CD1c-positive myeloid dendritic cell (primary cell): ENCODE measurements around the gene IFT20.
A peak's percentile ranks its signal among the peaks of the same experiment; 100 is the strongest.
"Not testable (repeated sequence)": the region's sequence is repeated elsewhere in the genome, so short reads cannot be mapped to it uniquely, and the experiment has no call there.

ENCODE experiments used
- DNase-seq: peaks from one replicate; pipeline ENCODE4 v3.0.0-alpha.2; 2016; ENCODE audit errors: extremely low spot score

Gene IFT20

GRCh38 chr17:28364665-28365363 is 29.5 kb upstream of the IFT20 start, which contains the start of gene SEBOX:
SEBOX (minus strand) TSS chr17:28365199; CDS start chr17:28365151, 48 bp downstream.
- DNase-seq, result no peak

- no peak for DNase-seq
Measured at GRCh38 chr17:28363776-28364650, 28.7 kb upstream of the IFT20 start.

GRCh38 chr17:28363186-28363585 is 27.9 kb upstream of the IFT20 start:
- no peak for DNase-seq

- DNase-seq, result no peak
Measured at GRCh38 chr17:28357901-28358197, 22.6 kb upstream of the IFT20 start.

GRCh38 chr17:28357061-28357900 is 22.0 kb upstream of the IFT20 start, which contains the start of gene POLDIP2:
POLDIP2 (minus strand) TSS chr17:28357527; CDS start chr17:28357448, 79 bp downstream.
- peak; percentile 98 for DNase-seq

GRCh38 chr17:28350271-28350670 is 15.0 kb upstream of the IFT20 start:
- no peak for DNase-seq

- no peak for DNase-seq
Measured at GRCh38 chr17:28348979-28349378, 13.7 kb upstream of the IFT20 start.

- DNase-seq, result no peak
Measured at GRCh38 chr17:28347261-28347891, 12.1 kb upstream of the IFT20 start.

GRCh38 chr17:28346746-28347246 is 11.5 kb upstream of the IFT20 start:
- no peak for DNase-seq

GRCh38 chr17:28346199-28346580 is 10.9 kb upstream of the IFT20 start:
- DNase-seq, result no peak

- no peak for DNase-seq
Measured at GRCh38 chr17:28345419-28346198, 10.3 kb upstream of the IFT20 start.

- DNase-seq, result no peak
Measured at GRCh38 chr17:28344435-28344901, 9.2 kb upstream of the IFT20 start.

- DNase-seq, result no peak
Measured at GRCh38 chr17:28344011-28344410, 8.7 kb upstream of the IFT20 start.

GRCh38 chr17:28343491-28343932 is 8.2 kb upstream of the IFT20 start:
- no peak for DNase-seq

GRCh38 chr17:28342313-28342712 is 7.0 kb upstream of the IFT20 start:
- DNase-seq, result no peak

GRCh38 chr17:28341516-28341915 is 6.2 kb upstream of the IFT20 start:
- no peak for DNase-seq

- no peak for DNase-seq
Measured at GRCh38 chr17:28340374-28340773, 5.1 kb upstream of the IFT20 start.

GRCh38 chr17:28339431-28339830 is 4.2 kb upstream of the IFT20 start:
- DNase-seq, result no peak

GRCh38 chr17:28338769-28339212 is 3.5 kb upstream of the IFT20 start:
- not testable (repeated sequence) for DNase-seq

- DNase-seq, result no peak
Measured at GRCh38 chr17:28338056-28338768, 2.9 kb upstream of the IFT20 start.
